HG02571 (cell line): Measurements from ENCODE around the gene BTAF1.
"Not testable (repeated sequence)": the region's sequence is repeated elsewhere in the genome, so short reads cannot be mapped to it uniquely, and the experiment has no call there.

Source experiments
- ATAC-seq: cut with Tn5 transposase; IDR thresholded peaks from one replicate; pipeline ENCODE4 v1.9.1; 2021; ENCODE audit warnings: mild to moderate bottlenecking, moderate library complexity; ENCODE audit not compliant: unreplicated experiment

BTAF1 gene

DNA sequence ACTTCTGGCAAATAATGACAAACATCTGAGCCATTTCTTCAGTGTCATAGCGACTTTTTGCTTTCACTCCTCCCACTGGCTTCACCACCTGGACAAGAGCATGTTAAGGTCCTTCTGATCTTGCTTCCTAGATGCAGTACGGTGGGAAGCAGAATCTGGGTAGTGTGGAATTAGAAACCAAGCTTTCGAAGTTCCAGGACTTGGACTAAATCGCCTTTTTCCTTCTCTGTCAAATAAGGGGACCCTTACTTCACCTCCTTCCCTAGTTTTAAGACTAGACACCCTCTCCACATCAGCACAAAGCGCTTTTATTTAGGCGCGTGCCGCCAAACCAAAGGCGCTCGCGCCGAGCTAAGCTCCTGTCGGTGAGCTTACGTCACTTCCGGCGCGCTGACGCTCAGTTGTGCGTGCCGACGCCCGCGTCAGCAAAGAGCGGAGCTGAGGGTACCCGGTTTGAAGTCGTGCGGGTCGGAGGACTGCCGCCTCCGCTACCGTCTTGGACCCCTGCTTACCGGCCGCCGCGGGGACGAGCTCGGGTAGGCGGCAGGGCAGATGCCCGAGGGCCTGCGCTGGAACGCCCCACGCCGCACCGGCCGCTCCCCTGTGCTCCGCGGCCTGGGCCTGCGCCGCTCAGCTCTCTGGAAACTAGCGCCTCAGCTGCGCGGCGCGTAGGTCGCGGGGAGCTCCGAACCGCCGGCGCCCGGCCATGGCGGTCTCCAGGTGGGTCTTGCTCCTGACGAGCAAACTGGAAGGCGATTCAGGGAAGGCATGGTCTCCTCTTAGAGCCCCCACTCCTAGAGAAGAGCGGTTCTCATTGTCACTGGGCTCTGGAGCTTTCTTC, at the start of gene BTAF1:
Gene BTAF1 (plus strand): TSS at position 400 of the 841 bp plus-strand sequence. CDS start 307 bp downstream, at position 707.
- ATAC-seq: peak; percentile 97

DNA sequence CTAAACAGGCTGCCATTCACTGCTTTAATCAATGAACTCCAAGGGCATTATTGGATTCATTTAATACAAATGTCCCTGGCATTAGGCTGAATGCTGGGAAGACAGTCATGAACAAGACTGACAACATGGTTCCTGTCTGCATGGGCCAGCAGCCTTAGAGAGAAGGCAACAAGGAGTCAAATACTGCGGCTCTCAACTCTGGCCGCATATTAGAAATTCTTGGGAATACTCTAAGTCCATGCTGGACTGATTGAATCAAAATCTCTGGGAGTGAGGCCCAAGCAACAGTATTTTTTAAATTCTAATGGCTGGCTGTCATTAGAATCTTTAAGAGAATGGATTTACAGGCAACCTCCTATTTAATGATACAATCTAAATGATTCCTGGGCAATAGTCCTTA, 48.4 kb upstream of the BTAF1 start:
- ATAC-seq: no peak

DNA sequence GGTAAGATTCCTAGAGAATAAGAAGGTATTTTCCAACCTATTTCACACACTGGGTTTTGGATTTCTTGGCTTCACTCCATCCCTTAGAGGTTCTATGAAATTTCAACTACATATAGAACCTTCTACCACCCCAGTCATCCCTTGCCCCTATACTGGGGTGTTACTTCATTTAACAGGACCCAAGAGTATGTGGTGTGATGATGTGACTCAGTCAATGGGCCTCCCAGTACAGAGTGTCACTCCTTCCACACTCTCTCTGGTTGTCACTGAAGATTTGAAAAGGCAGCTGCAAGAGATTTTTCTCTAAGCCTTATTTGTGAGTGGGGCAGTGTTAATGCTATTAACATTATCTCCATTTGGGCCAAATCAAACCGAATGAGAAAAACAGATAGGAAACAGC, 47.8 kb upstream of the BTAF1 start:
- no peak for ATAC-seq

DNA sequence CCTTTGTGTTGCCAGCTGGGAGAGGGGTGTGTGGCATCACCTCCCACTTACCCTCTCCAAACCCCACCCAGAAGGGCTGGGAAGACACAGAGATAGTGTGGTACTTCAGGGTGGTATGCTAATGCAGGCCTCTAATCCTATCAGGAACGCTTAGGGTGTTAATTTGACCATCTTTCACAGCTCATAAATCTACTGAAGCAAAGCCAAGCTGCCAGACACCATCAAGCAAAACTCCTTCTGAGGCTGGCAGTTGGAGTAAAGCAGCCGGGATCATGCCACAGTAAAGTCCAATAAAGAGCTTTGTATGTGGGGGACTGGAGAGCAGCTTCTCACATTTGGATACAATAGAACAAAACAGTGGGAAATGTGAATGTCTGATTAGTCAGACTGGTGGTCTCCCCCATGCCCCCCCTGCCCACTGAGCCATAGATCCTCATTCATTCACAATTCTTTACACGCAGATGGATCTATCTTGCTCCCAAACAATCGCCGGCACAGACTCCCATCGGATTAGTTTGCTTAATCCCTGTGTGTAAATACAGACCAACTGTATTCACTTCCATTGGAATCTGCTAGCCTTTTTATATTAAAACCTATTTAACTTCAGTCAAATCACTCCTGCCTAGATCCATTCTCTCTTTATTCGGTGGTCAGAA, 43.9 kb upstream of the BTAF1 start:
- no peak for ATAC-seq

DNA sequence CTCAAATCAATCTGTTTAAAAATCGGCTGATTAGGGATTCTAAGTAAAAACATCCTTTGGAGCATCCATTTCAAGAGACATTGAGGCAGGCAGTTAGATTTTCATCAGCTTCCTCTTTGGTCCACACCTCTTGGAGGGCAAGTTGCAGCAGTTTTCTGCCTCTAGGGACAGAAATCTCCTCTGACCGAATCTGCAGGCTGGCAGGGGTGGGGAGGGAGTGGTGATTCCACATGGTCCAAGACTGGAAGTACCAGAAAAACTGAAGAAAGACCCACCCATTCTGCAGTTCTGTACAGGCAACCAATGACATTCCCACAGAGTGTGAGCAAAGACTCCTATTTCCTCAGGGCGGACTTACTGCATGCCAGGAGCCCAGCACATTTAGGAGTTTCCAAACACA, 43.3 kb upstream of the BTAF1 start:
- ATAC-seq: no peak

DNA sequence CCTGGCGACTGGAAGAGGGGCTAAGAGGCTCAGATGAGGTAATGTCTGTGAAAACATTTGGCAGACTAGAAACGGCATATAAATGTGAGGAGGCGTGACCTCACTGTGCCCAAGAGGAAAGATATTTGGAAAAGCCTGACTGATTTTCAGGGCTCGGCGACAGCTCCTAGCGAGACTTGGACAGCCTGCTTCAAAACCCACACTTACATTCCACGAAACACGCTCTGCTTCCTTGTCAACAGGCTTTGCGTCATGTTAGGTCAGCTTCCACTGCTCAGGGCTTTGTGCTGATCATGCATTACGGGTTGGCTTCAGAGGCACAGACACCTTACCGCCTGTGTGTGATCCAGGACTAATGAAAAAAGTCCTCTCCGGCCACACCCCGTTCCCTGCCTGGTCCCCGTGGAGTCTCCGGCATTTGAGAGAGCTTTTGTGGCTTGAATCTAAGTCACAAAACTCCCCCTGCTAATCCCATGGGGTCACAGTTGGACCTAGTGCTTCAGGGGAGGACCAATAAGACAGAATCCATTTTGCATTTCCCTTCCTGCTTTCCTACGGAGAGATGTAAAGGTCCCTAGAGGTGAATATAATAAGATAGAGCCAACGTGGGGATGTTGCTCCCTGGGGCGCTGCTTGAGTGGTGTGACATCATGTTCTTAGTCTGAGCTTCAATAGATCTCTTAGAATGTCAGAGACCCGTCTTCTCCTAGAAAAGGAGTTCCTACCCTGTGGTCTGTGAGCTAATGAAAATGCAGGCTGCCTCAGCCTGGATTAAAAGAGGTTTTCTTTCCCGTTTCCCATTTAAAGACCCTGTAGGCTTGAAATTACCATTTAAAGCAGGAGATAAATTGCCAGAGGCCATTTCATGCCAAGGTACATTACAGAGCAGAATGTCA, 39.8 kb upstream of the BTAF1 start:
- no peak for ATAC-seq

DNA sequence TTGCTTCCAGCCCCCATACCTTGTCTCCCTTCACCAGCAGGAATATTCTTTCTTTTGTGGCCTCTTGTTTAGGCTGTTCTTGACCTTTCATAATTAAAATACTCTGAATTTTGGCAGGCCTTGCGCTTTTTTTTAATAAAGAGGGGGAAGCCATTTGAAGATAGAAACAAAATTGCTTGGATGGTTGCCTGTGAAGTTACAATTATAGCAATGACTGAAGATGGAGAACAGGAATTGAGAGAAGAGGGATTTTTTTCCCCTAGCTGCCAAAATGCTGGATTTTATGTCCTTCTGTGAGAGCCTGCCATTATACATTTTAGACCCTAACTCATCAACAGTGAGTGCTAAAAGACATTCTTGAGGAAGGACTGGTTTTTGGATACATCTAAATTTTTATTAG, 39.0 kb upstream of the BTAF1 start:
- ATAC-seq: no peak

DNA sequence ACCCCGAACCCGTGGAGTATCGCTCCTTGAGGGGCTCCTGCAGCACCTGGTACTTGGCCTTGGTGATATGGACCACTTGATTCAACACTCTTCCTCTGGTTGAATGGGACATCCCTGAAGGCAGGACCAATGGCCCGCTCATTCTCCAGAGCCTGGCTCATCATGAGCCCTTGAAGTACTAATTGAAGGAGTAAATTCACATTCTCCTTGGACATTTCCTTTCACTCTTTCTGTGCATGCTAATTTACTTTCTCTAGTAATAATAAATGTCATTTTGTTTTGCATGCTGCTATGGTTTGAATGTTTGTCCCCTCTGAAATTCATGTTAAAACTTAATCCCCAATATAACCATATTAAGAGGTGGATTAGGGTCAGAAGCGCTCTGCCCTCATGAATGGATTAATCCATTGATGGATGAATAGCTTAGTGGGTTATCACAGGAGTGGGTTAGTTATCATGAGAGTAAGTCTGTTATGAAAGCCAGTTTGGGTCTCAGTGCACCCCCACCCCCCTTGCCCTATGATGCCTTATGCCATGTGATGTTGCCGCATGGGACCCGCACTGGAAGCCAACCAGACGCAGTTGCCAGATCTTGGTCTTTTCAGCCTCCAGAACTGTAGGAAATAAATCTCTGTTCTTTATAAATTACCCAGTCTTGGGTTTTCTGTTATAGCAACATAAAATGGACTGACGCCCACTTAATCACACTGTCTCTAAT, 38.0 kb upstream of the BTAF1 start:
- no peak for ATAC-seq

DNA sequence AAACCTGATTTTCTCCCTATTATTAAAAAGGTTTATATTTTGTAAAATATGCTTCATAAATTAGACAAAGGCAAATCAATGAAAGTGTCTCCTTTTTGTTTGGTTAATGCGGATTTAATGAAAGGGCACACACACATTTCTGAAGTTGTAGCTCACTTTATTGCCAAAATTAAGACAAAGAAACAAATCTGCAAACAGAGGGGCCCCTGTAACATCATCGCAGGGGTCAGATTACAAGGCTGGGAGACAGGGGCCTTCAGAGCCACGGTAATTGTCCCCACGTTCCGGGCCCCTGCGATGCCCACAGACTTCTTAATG, 36.7 kb upstream of the BTAF1 start:
- no peak for ATAC-seq

DNA sequence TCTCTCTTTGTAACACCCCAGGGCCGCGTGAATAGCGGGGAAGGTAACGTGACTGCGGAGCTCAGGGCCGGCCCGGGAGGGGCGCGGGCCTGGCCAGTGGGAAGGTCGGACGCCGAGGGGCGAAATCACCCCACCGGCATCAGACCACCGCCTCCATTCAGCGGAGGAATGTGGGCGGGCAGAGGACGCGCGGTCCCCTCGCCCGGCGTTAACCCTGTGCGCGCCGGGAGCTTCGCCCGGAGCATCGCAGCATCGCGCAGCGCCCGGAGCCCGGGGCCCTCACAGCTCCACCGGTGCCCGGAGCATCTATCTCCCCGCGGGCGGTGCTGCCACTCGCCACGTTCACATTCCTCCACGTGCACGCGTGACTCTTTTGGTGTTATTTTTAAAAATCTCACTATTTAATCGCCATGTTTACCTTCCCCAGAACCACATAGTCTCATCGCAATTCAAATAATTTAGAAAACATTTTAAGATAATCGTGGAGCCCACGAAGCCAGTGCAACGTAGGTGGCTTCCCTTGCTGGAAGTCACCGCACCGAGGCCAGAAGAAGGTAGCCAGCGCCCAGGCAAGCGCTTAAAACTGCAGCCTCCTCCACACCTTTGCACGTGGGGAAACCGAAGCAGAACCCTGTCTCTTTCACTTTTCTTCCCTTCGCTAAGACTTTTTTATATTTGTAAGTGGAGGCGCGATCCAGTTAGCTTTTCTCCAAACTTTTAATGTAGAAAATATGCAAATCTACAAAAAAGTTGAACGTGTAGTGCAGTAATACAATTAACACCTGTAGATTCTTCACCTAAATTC, 36.1 kb upstream of the BTAF1 start:
- ATAC-seq: no peak

DNA sequence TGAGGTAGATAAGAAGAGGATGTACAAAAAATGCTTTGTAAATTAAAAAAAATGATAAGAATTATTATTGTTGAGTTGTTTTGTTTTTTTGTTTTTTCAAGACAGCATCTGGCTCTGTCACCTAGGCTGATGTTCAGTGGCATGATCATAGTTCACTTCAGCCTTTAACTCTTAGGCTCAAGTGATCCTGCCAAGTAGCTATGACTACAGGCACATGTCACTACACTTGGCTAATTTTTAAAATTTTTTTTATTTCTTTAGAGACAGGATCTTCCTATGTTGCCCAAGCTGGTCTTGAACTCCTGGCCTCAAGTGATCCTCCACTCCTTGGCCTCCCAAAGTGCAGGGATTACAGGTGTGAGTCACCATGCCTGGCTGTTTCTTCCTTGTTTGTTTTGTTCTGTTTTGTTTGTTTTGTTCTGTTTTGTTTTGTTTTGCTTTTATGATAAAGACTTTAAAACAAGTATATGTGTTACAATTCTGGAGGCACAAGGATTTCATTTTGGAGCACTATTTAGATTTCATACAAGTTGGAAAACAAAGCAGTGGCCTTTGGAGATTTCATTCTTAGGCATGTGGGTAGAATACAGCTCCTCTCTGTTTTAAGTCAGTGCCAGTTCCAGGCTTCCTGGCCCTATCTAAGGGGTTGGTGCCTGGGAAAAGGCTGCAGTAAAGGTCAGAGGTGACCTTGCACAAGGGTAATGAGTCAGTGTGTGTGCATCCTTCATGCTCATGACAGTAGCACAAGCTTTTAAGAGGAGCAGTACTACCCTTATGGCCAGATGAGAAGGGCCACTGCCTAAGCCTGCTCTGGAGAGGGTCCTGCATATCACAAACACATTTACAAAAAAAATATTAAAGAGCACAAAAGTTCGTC, 32.2 kb upstream of the BTAF1 start:
- no peak for ATAC-seq

DNA sequence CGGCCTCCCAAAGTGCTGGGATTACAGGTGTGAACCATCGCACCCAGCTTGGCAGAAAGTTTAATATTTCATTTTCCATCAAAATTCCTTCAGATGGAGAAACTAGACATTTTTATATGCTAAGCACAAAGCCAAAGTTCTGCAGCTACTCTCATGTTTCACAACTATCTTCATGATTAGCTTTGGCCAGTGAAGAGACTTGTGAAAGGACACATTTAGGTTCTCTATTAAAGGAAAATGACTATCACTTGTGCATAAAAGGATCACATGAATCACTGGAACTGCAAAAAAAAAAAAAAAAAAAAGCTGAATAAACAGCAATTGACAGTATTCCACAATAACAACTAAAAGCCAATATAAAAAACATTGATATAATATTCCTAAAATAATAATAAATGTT, 30.5 kb upstream of the BTAF1 start:
- ATAC-seq: no peak

DNA sequence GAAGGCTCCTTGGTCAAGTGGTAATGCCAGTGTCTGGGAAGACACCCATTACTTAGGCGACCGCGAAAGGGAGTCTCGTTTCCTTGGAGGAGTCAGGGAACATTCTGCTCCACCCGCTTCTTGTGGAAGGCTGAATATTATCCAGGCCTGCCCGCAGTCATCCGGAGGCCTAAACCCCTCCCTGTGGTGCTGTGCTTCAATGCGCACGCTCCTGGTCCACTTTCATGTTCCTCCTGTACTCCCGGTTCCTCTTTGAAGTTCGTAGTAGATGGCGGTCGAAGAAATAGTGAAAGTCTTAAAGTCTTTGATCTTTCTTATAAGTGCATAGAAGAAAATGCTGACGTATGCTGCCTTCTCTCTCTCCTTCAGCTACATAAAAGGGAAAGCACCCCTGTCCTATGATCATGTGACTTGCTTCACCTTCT, 29.3 kb upstream of the BTAF1 start:
- ATAC-seq: not testable (repeated sequence)

DNA sequence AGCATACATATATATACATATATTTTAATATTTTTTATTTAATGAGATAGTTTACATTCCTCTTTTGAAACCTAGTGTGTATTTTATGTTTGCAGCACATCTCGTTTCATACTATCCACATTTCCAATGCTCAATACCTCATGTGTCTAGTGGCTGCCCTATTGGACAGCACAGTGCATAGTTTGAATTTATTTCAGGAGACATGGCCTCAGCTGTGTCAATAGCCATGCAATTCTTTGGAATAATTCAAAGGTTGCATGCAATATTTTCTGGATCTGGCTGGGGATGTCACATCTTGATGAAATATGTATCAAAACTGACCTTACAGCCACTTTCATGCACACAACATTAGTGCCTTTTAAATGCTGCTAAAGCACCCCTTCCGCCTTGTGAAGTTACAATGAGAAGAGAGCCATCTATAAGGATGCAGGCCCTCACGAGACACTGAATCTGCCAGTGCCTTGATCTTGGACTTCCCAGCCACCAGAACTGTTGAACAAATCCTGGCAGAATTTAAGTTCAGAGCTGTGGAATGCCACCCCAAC, 27.3 kb upstream of the BTAF1 start:
- no peak for ATAC-seq

DNA sequence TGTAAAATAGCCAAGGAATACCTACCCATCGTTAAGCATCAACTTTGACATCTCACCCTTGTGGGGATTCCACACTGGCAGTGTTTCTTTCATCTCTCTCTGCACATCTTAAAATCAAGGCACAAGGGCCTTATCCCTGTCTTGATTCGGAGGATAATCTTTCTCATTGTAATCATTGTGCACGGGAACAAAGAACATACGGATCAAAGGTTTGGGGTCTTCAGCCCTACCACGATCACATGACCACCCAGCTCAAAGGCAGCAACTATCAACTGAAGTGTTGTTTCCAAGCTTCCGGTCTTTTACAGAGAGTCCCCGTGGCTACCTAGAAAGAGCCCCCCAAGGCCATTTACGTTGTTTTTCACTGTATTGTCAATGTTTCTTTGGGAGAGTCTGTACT, 26.1 kb upstream of the BTAF1 start:
- no peak for ATAC-seq

DNA sequence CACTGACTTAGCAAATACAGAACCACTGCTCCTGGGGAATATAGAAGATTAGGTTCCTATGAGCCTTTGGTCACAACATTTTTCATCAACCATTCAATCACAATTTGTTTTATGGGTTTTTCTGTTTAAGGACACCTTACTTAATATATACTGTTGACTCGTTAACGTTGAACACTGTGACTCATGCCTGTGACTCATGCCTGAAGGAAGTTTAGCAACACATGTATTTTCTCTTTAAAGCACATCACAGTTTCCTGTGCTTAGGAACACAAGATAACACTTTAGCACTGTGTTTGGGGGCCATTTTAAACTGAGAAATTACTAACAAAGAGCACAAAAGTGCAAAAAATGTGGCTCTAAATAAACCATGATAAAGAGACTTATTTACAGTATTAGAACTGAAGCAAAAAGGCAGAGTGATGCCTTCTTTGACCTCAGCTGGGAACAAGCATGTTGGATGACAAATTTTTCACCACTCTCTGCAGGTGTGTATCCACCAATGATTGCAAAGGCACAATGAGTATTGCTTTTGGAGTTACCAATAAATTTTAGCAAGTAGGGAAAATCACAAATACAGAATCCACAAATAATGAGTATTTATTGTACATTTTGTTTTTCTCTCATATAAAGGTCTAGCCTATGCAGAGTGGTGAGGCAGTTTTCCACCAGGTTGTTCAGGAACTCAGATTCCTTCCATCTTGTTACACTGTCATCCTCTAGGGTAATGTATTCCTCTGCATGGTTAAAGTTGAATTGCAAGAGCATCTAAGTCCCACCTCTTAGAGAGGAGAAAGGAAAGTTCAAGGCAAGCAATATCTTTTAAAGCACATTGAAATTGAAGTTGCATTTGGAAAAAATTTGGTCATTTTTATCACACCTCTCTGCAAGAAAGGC, 21.5 kb upstream of the BTAF1 start:
- no peak for ATAC-seq

DNA sequence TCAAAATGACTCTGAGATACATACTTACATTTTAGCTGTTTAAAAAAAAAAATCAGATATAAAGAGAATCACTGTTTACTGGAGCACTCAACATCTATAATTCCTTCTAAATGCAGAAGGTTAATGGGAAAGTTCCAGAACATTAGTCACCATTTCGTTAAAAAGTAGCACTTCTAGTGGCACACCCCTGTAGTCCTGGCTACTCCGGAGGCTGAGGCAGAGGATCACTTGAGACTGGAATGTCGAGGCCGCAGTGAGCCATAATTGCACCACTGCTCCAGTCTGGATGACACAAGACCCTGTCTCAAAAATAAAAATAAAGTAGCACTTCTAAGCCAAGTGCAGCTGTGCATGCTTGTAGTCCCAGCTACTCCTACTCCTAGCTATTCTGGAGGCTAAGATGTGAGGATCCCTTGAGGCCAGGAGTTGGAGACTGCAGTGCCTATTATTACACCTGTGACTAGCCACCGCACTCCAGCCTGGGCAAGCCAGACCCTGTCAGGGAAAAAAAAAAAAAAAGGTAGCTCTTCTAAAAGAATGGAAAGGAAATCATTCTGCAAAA, 16.5 kb upstream of the BTAF1 start:
- no peak for ATAC-seq

DNA sequence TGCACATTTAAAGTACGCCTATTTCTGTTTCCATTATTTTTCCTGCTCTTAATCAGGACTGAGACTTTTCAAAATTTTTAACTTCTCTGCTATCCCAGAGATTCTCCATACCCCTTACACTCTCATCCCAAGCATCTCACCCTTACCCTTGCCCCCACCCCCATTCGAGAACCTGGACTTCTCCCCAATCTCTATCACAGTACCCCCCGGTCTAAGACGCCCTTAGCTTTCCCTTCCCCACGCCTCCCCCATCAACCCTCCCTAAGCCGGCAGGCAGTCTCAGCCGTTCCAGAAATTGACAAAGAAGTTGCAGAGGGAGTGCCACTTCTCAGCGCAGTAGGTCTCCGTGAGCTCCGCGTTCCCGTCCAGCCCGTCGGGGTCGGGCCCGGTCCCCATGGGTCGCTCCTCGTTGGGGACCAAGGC, 15.6 kb upstream of the BTAF1 start:
- no peak for ATAC-seq
